Fibroblast of lung (primary cell): ENCODE results near the gene CYP4V2.

Source experiments
- CTCF ChIP-seq, 2 donors: IDR thresholded peaks in 1 of 2; conservative IDR thresholded peaks in 1 of 2; 1 replicate in 1 of 2; 2 replicates in 1 of 2; pipeline ENCODE4 v1.5.1; 2011 to 2012; ENCODE audit warnings: low read length in 2 of 2, control low read depth in 1 of 2, inconsistent platforms in 1 of 2, low read depth in 1 of 2, mild to moderate bottlenecking in 1 of 2
- EZH2 ChIP-seq: IDR thresholded peaks from 2 replicates; pipeline ENCODE4 v1.5.1; 2012; ENCODE audit warnings: low read length, control low read depth, mild to moderate bottlenecking; ENCODE audit errors: missing control alignments

GRCh38 chr4:186168750-186169149 lies 22.6 kb upstream of the CYP4V2 start:
- TF ChIP-seq CTCF (conservative IDR thresholded peaks at IDR 0.05 in 1 of 2, IDR thresholded peaks at IDR 0.05 in 1 of 2; ENCODE audit: low read depth in 1 of 2, low read length in 2 of 2) (no peak), EZH2 (no peak)
